Gastrocnemius medialis (tissue), 4 donors: Measurements from ENCODE around the gene CCDC110. TPM values are rescaled to one million over a fixed set of nuclear protein-coding genes. Genes with fewer than 3 reads are reported as not detected.

ENCODE experiments used
- ATAC-seq, 2 donors: fragments of 150-250 bp; one replicate each; pipeline ENCODE4 v1.9.1; 2016
- DNase-seq, 2 donors: peaks; one replicate each; pipeline ENCODE4 v3.0.0-alpha.2; 2019
- H3K27ac ChIP-seq, 4 donors: fragments of 200-600 bp; sonication (generic); 1 replicate in 1 of 4; 2 replicates in 3 of 4; pipeline ENCODE4 v1.5.1; 2016 to 2018; ENCODE audit warnings: mild to moderate bottlenecking in 2 of 4, moderate library complexity in 1 of 4
- H3K27me3 ChIP-seq, 3 donors: fragments of 200-600 bp; sonication (generic) in 2 of 3; 1 replicate in 1 of 3; 2 replicates in 2 of 3; pipeline versions ENCODE4 v1.5.1 to v1.6.0; 2016 to 2019; ENCODE audit warnings: mild to moderate bottlenecking in 1 of 3, moderate library complexity in 1 of 3
- H3K36me3 ChIP-seq, 2 donors: fragments of 200-600 bp; sonication (generic) in 1 of 2; one replicate each; pipeline ENCODE4 v1.5.1; 2017 to 2018
- H3K4me1 ChIP-seq, 2 donors: fragments of 200-600 bp; sonication (generic) in 1 of 2; one replicate each; pipeline ENCODE4 v1.5.1; 2016 to 2017; ENCODE audit warnings: mild to moderate bottlenecking in 2 of 2
- H3K4me3 ChIP-seq, 4 donors: fragments of 200-600 bp; sonication (generic) in 3 of 4; 1 replicate in 1 of 4; 2 replicates in 3 of 4; pipeline ENCODE4 v1.5.1; 2016 to 2019; ENCODE audit warnings: mild to moderate bottlenecking in 2 of 4
- H3K9me3 ChIP-seq, 3 donors: fragments of 200-600 bp; sonication (generic) in 2 of 3; 1 replicate in 1 of 3; 2 replicates in 2 of 3; pipeline ENCODE4 v1.5.1; 2016 to 2019
- CTCF ChIP-seq, 5 experiments: fragments of 450-650 bp in 3 of 5; fragments of 200-600 bp in 2 of 5; sonication (generic) in 2 of 5; IDR thresholded peaks in 4 of 5; conservative IDR thresholded peaks in 1 of 5; 1 replicate in 4 of 5; 2 replicates in 1 of 5; pipeline ENCODE4 v1.5.1; 2016 to 2019; ENCODE audit warnings: antibody characterized with exemption in 5 of 5, mild to moderate bottlenecking in 3 of 5, moderate library complexity in 3 of 5
- POLR2A ChIP-seq, 2 donors: fragments of 450-650 bp; IDR thresholded peaks; one replicate each; pipeline ENCODE4 v1.6.1; 2017; ENCODE audit warnings: antibody characterized with exemption in 2 of 2, mild to moderate bottlenecking in 2 of 2, moderate library complexity in 2 of 2
- in situ Hi-C, 4 donors: fragments of 200-750 bp; cut with MboI; loops; one replicate each; pipeline versions ENCODE4 v1.15.0 to v1.8.0; 2017; ENCODE audit warnings: low sequenced_read_pairs in 4 of 4
- intact Hi-C: fragments of 100-400 bp; cut with DNase I; formaldehyde crosslinking; loops from one replicate; pipeline ENCODE4 v1.15.1; 2023; ENCODE audit warnings: low total_unique reads
- total RNA-seq, 4 donors: library from RNA; depleted of rRNA; stranded (reverse); fragments of >200 nt; gene quantifications; one replicate each; pipeline versions ENCODE4 v1.1.0 to v1.2.3, GENCODE V29; 2016

Gene CCDC110
- total RNA-seq = 1 to 10 TPM in 2 of 4 donors, under 1 TPM in 2; 0.97 to 4.1 (median 1.8) TPM

DNA sequence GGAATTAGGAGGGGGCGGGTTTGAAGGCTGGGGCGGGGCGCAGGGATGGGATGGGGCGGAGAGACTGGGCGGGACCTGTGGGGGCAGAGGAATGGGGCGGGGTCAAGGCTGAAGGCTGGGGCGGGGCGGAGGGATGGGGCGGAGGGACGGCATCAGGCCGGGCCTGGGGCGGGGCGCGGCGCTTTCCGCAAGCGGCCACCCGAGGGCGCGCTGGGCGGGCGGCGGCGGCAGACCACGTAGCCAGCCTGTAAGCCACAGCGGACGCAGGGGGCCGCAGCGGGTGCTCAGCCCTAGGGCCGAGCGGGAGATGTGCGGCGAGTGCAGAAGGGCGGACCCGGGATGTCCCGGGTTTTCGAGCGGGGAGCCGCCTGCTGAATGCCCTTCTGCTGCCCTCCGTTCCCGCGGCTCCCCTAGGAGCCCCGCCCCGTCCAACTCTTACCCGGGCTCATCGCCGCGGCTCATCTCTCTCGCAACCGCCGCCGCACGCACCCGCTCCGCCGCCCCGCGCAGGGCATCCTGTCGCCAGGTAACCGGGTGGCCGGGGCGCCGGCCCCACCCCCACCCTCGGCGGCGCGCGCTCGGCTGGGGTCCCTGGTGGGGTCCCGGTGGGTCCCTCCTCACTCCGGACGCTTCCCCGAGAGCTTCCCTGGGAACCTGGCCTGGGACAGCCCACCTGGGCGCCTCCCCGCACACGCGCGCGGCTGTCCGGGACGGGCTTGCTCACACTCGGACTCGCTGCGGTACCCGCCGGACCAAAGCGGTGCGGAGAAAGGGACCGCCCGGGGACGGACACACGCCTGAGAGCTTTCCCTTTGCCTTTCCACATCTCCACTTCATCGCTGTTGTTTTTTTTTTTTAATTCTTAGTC, at the start of gene CCDC110:
Gene CCDC110, minus strand, starts transcription at position 499 of the 868 bp plus-strand sequence. Its CDS starts 50 bp downstream, at position 449.
- Histone ChIP-seq H3K9me3 (no peaks in the 10 kb centered on the region), H3K4me3 (peak within 1 kb of the TSS; percentile 74 to 94 (median 83)), H3K27ac (peak within 1 kb of the TSS; percentile 79 to 83 (median 80)), H3K27me3 (no peaks in the 10 kb centered on the region), H3K4me1 (peaks cover 0 to 4% of the 10 kb centered on the region in 2 donors), H3K36me3 (no peaks in the 10 kb centered on the region)
- intact Hi-C loops = loop anchor here (1.0 to 2.0 kb wide), 3 partner anchors 126 to 329 kb away; partner anchors contain the start of gene SLC25A4
- peak; percentile 67 to 75 for TF ChIP-seq POLR2A (IDR thresholded peaks at IDR 0.05)
- TF ChIP-seq CTCF (IDR thresholded peaks at IDR 0.05 in 4 of 5, conservative IDR thresholded peaks at IDR 0.05 in 1 of 5) = peak; percentile 63 to 90 (median 75)
- in situ Hi-C loops = loop anchor here in 3 of 4 donors (5.0 to 25.0 kb wide), 3 partner anchors 121 to 566 kb away; no protein-coding TSS in a partner anchor
- DNase-seq (peak; percentile 92 to 94), ATAC-seq (peak; percentile 84 to 88)

GRCh38 chr4:185520119-185520518, 48.6 kb upstream of the CCDC110 start:
- no peaks in the 10 kb centered on the region for H3K27me3 ChIP-seq
- no peak overlapping the region for H3K4me3 ChIP-seq
- peaks cover 0 to 57% of the 10 kb centered on the region in 2 donors for H3K36me3 ChIP-seq
- peaks cover 62 to 75% of the 10 kb centered on the region in 2 donors for H3K4me1 ChIP-seq
- intact Hi-C loops (no loop called here), in situ Hi-C loops (no loop called here)
- TF ChIP-seq CTCF (IDR thresholded peaks at IDR 0.05 in 4 of 5, conservative IDR thresholded peaks at IDR 0.05 in 1 of 5) (no peak), POLR2A (IDR thresholded peaks at IDR 0.05) (no peak)
- ATAC-seq (no peak), DNase-seq (no peak)
- H3K9me3 ChIP-seq = no peaks in the 10 kb centered on the region
- H3K27ac ChIP-seq = peak overlapping the region; percentile 83 to 96 (median 92)

DNA sequence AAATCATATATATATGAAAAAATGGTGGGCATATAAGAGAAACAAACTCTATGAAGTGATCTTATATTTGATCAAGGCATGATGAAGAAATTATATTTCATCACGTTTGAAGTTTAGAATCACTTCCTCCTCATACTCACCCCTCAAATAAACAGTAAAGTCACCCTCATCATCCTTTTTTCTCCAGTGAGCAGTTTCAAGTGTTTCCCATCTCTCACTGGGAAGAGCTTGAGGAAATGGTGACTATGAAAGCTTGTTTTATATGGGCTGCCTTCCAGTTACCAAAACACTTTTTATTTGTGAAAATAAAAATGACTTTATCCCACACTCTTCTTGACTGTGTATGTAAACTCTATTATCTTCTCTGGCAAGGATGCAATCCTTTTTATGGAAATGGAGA, 47.0 kb upstream of the CCDC110 start:
- Histone ChIP-seq H3K4me1 (peaks cover 61 to 78% of the 10 kb centered on the region in 2 donors), H3K27ac (peak overlapping the region; percentile 83 to 96 (median 92)), H3K9me3 (no peaks in the 10 kb centered on the region), H3K36me3 (peaks cover 0 to 51% of the 10 kb centered on the region in 2 donors), H3K27me3 (no peaks in the 10 kb centered on the region), H3K4me3 (no peak overlapping the region)
- intact Hi-C loops = no loop called here
- no peak for TF ChIP-seq POLR2A (IDR thresholded peaks at IDR 0.05)
- TF ChIP-seq CTCF (IDR thresholded peaks at IDR 0.05 in 4 of 5, conservative IDR thresholded peaks at IDR 0.05 in 1 of 5) = no peak
- ATAC-seq (no peak), DNase-seq (no peak)
- in situ Hi-C loops = loop anchor here in 2 of 4 donors (10.0 kb wide), 1 partner anchor 66 kb away; no protein-coding TSS in a partner anchor

DNA sequence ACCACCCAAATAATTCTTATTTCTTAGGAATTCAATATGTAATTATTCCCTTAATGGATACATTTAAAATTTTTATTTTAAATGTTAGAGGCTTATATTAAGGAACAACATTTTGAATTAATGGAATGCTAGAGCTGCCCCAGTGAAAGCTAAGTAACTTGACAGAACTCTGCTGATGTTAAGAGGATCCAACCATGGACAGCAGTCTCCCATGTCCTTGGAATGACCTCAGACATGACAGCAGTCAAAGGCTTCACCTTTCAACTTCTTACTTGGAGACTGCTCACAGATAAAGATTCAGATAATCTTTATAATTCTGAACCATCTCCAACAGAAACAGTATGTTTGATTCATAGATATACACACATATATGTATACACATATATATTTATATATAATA, 46.5 kb upstream of the CCDC110 start:
- in situ Hi-C loops = loop anchor here in 2 of 4 donors (10.0 kb wide), 1 partner anchor 67 kb away; no protein-coding TSS in a partner anchor
- peak overlapping the region; percentile 83 to 96 (median 92) for H3K27ac ChIP-seq
- H3K9me3 ChIP-seq = no peaks in the 10 kb centered on the region
- H3K4me1 ChIP-seq = peaks cover 61 to 78% of the 10 kb centered on the region in 2 donors
- DNase-seq = no peak
- no peak overlapping the region for H3K4me3 ChIP-seq
- intact Hi-C loops = no loop called here
- H3K27me3 ChIP-seq = no peaks in the 10 kb centered on the region
- no peak for TF ChIP-seq POLR2A (IDR thresholded peaks at IDR 0.05)
- no peak for ATAC-seq
- peaks cover 0 to 47% of the 10 kb centered on the region in 2 donors for H3K36me3 ChIP-seq

DNA sequence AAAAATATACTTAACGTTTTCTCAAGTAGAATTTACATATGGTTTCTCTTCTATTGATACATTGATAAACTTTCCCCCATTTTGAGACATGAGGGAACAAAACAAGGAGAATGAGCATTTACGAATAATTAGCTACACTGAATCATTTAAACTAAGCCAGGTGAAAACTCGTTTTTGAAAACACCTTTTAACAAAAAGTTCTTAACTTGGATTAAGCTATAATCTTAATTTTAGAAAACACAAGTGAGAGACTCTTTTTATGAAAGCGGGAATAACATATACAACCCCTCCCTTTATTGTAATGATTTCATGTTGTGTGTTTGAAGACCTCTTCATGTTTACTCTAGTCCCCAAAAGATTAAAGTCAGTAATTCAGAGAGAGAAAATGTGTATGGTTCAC, 43.7 kb upstream of the CCDC110 start:
- TF ChIP-seq CTCF (IDR thresholded peaks at IDR 0.05 in 4 of 5, conservative IDR thresholded peaks at IDR 0.05 in 1 of 5) (no peak), POLR2A (IDR thresholded peaks at IDR 0.05) (no peak)
- H3K27me3 ChIP-seq = no peaks in the 10 kb centered on the region
- H3K9me3 ChIP-seq = no peaks in the 10 kb centered on the region
- ATAC-seq (no peak), DNase-seq (no peak)
- peaks cover 0 to 46% of the 10 kb centered on the region in 2 donors for H3K36me3 ChIP-seq
- no peak overlapping the region for H3K4me3 ChIP-seq
- in situ Hi-C loops = loop anchor here in 2 of 4 donors (10.0 kb wide), 1 partner anchor 70 kb away; no protein-coding TSS in a partner anchor
- intact Hi-C loops = no loop called here
- H3K4me1 ChIP-seq = peaks cover 82 to 90% of the 10 kb centered on the region in 2 donors
- peak overlapping the region; percentile 83 to 96 (median 92) for H3K27ac ChIP-seq
